A549 treated with GW870086 at 1 μM for 4 hours (cell line): ENCODE data around the gene HOGA1. TPM values are rescaled to one million over a fixed set of nuclear protein-coding genes. Genes with fewer than 3 reads are reported as not detected.

Experiments
- total RNA-seq: library from RNA; stranded (reverse); fragments of 200-300 nt; extraction: Qiagen RNA extraction; gene quantifications from 5 replicates; pipeline ENCODE4 v1.2.3, GENCODE V29; 2022; ENCODE audit warnings: low read depth

HOGA1 gene
- total RNA-seq, result 1.2 to 2.0 TPM (median 1.7 TPM) in 5 replicates

GRCh38 chr10:97584060-97584797 lies at the start of gene HOGA1:
Gene HOGA1, plus strand, starts transcription at chr10:97584389. Its CDS starts 315 bp downstream, at chr10:97584704.

GRCh38 chr10:97572214-97572989 lies 11.8 kb upstream of the HOGA1 start, which contains the start of gene ANKRD2:
Gene ANKRD2, plus strand, starts transcription at chr10:97572779. Its CDS starts 10 bp downstream, at chr10:97572789.

GRCh38 chr10:97589479-97589878 lies 5.3 kb downstream of the HOGA1 start, which contains the start of gene C10orf62:
Gene C10orf62, plus strand, starts transcription at chr10:97589721. Its CDS starts 177 bp downstream, at chr10:97589898.

GRCh38 chr10:97632949-97633884 lies 49.0 kb downstream of the HOGA1 start, which contains the start of gene MORN4:
Gene MORN4, minus strand, starts transcription at chr10:97633500. Its CDS starts 13,847 bp downstream, at chr10:97619653.

GRCh38 chr10:97640174-97640867 lies 56.1 kb downstream of the HOGA1 start, which contains the start of gene PI4K2A:
Gene PI4K2A, plus strand, starts transcription at chr10:97640671. Its CDS starts 72 bp downstream, at chr10:97640743.

Other genes with a start within 250 kb of the HOGA1 start
- gene FRAT2, start 249.7 kb upstream of the HOGA1 start, total RNA-seq, result 5.1 to 7.9 TPM (median 7.6 TPM) in 5 replicates
- 48.0 to 66.6 TPM (median 55.2 TPM) in 5 replicates for gene RRP12, start 183.0 kb upstream of the HOGA1 start, total RNA-seq
- gene PGAM1, start 158.2 kb upstream of the HOGA1 start, total RNA-seq, result 576 to 654 TPM (median 631 TPM) in 5 replicates
- 54.2 to 61.9 TPM (median 54.7 TPM) in 5 replicates for gene EXOSC1, start 138.4 kb upstream of the HOGA1 start, total RNA-seq
- gene ZDHHC16, start 138.2 kb upstream of the HOGA1 start, total RNA-seq, result 42.5 to 52.2 TPM (median 50.0 TPM) in 5 replicates
- 40.1 to 48.4 TPM (median 45.7 TPM) in 5 replicates for gene MMS19, start 86.0 kb upstream of the HOGA1 start, total RNA-seq
- 16.5 to 19.5 TPM (median 18.7 TPM) in 5 replicates for gene UBTD1, start 85.5 kb upstream of the HOGA1 start, total RNA-seq
- gene ANKRD2, start 11.6 kb upstream of the HOGA1 start, total RNA-seq, result 4.2 to 6.9 TPM (median 4.9 TPM) in 5 replicates
- gene C10orf62, start 5.3 kb downstream of the HOGA1 start, total RNA-seq, result 0.11 TPM in 1 of 5 replicates, not detected in the others
- 6.7 to 8.4 TPM (median 7.9 TPM) in 5 replicates for gene MORN4, start 49.1 kb downstream of the HOGA1 start, total RNA-seq
- gene PI4K2A, start 56.3 kb downstream of the HOGA1 start, total RNA-seq, result 20.2 to 23.4 TPM (median 22.6 TPM) in 5 replicates
- gene AVPI1, start 102.9 kb downstream of the HOGA1 start, total RNA-seq, result 86.3 to 139 TPM (median 117 TPM) in 5 replicates
- gene MARVELD1, start 129.3 kb downstream of the HOGA1 start, total RNA-seq, result 43.7 to 55.5 TPM (median 52.8 TPM) in 5 replicates
- gene ZFYVE27, start 152.7 kb downstream of the HOGA1 start, total RNA-seq, result 19.6 to 26.0 TPM (median 24.9 TPM) in 5 replicates
- gene SFRP5, start 187.6 kb downstream of the HOGA1 start, total RNA-seq, result 1.8 to 2.5 TPM (median 2.1 TPM) in 5 replicates